Mucosa of rectum (tissue), 2 donors: ENCODE results near the gene NME8.

Experiments used
- H3K27ac ChIP-seq, 2 donors: one replicate each; pipeline ENCODE4 v1.7.0; 2013; ENCODE audit warnings: inconsistent platforms in 2 of 2, low read depth in 2 of 2, low read length in 2 of 2
- H3K27me3 ChIP-seq, 2 donors: one replicate each; pipeline ENCODE4 v1.7.0; 2013; ENCODE audit warnings: low read length in 2 of 2; ENCODE audit not compliant: control insufficient read depth in 2 of 2, insufficient read depth in 2 of 2
- H3K36me3 ChIP-seq, 2 donors: one replicate each; pipeline ENCODE4 v1.7.0; 2013; ENCODE audit warnings: low read length in 2 of 2; ENCODE audit not compliant: control insufficient read depth in 2 of 2, insufficient read depth in 2 of 2
- H3K4me1 ChIP-seq, 2 donors: one replicate each; pipeline ENCODE4 v1.7.0; 2013; ENCODE audit warnings: low read length in 2 of 2, mild to moderate bottlenecking in 1 of 2; ENCODE audit not compliant: control insufficient read depth in 2 of 2, insufficient read depth in 2 of 2
- H3K4me3 ChIP-seq, 2 donors: one replicate each; pipeline ENCODE4 v1.7.0; 2013; ENCODE audit warnings: low read length in 2 of 2
- H3K9ac ChIP-seq, 2 donors: one replicate each; pipeline ENCODE4 v1.7.0; 2013; ENCODE audit warnings: low read length in 2 of 2, low read depth in 1 of 2, mild to moderate bottlenecking in 1 of 2
- H3K9me3 ChIP-seq, 2 donors: one replicate each; pipeline ENCODE4 v1.7.0; 2013; ENCODE audit warnings: low read length in 2 of 2; ENCODE audit not compliant: control insufficient read depth in 2 of 2
- donor health status: healthy.
- donor health status: Normal muscosa, but diverticular disease.

The NME8 gene

DNA sequence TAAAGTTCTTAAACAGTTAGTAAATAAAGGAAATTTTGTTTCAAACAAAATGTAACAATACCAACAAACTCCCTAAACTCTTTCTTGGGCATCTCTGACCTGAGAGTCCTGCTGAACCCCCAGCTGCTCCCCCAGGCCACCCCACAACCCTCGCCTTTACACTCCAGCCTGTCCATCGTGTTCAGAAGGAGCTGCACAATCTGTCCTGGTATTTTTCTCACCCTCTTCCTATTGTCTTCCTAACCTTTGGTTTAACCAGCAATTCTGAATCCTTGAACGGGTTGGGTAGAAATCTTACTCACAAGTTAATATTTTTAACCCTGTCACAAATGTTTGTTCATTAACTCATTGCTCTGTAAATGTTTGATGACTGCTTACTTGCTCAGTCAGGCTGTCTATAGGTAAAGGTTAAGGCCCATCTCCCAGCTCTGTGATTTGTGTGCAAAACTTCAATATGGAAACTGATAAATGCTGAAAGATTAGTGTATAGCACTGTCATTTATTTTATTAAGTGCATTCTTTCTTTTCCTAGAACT lies 51.4 kb downstream of the NME8 start:
- Histone ChIP-seq H3K9ac (no peak overlapping the region), H3K27ac (no peak overlapping the region), H3K4me1 (no peaks in the 10 kb centered on the region), H3K36me3 (no peaks in the 10 kb centered on the region), H3K4me3 (no peak overlapping the region), H3K9me3 (no peaks in the 10 kb centered on the region), H3K27me3 (no peaks in the 10 kb centered on the region)

- H3K27me3 ChIP-seq: no peaks in the 10 kb centered on the region
- H3K36me3 ChIP-seq: no peaks in the 10 kb centered on the region
- no peak overlapping the region for H3K27ac ChIP-seq
- H3K9ac ChIP-seq: no peak overlapping the region
- no peaks in the 10 kb centered on the region for H3K4me1 ChIP-seq
- no peak overlapping the region for H3K4me3 ChIP-seq
- H3K9me3 ChIP-seq: no peaks in the 10 kb centered on the region
Measured at GRCh38 chr7:37901236-37901827, 52.9 kb downstream of the NME8 start.

DNA sequence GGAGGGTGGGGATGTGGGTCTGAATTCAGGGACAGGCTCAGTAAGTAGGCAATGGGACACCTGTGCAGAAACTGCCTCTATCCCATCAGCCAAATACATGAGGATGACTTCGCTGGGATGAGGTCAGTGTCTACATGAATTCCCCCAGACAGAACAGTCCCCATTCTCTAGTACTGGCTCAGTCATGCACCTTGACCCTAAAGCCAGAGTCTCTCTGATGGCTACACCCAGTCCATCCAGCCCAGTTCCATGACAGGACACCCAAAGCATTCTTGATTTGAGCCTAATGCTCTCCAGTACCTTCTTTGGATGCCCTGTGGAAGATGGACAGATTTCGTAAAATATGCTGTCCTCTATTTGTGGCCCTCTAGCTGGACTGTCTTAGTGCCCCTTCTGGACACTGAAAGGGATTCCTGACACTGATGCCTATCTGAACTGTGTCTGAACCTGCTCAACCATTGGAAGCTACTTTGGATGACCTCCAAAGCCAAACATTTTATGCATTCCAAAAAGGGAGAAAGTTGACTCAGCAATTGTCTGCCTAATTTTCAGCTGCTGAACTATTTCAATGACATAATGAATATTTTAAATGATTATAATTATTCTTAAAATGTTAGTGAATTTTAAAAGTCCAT lies 53.6 kb downstream of the NME8 start:
- H3K27ac ChIP-seq: no peak overlapping the region
- H3K4me1 ChIP-seq: no peaks in the 10 kb centered on the region
- no peaks in the 10 kb centered on the region for H3K27me3 ChIP-seq
- no peaks in the 10 kb centered on the region for H3K36me3 ChIP-seq
- H3K4me3 ChIP-seq: no peak overlapping the region
- H3K9me3 ChIP-seq: no peaks in the 10 kb centered on the region
- H3K9ac ChIP-seq: no peak overlapping the region

GRCh38 chr7:37908221-37908788 lies 59.9 kb downstream of the NME8 start:
- Histone ChIP-seq H3K36me3 (no peaks in the 10 kb centered on the region), H3K27ac (no peak overlapping the region), H3K9me3 (no peaks in the 10 kb centered on the region), H3K27me3 (no peaks in the 10 kb centered on the region), H3K4me3 (no peak overlapping the region), H3K9ac (no peak overlapping the region), H3K4me1 (no peaks in the 10 kb centered on the region)

DNA sequence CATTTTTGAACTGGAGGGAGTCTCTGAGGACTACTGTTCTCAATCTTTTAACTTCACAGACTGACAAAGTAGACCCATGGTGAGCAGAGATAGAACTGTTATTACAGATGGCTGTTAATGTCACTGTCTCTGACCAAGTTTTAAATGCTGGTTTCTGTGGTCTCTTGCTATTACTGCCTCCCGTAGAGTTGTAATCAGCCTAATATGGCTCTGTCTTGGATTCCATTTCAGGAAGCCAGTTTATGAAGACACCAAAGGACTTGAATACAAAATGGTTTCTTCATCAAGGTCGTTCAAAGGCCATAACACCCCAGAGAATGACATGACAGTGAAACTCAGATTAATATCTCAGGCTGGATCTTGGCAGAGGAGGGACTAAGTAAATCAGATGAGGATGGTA lies 64.4 kb downstream of the NME8 start:
- no peak overlapping the region for H3K4me3 ChIP-seq
- no peak overlapping the region for H3K27ac ChIP-seq
- H3K27me3 ChIP-seq: peaks cover 3 to 6% of the 10 kb centered on the region in 2 donors
- no peak overlapping the region for H3K9ac ChIP-seq
- H3K36me3 ChIP-seq: no peaks in the 10 kb centered on the region
- no peaks in the 10 kb centered on the region for H3K9me3 ChIP-seq
- H3K4me1 ChIP-seq: peaks cover 0 to 2% of the 10 kb centered on the region in 2 donors

GRCh38 chr7:37915438-37915837 lies 67.0 kb downstream of the NME8 start:
- no peaks in the 10 kb centered on the region for H3K9me3 ChIP-seq
- peaks cover 3 to 9% of the 10 kb centered on the region in 2 donors for H3K27me3 ChIP-seq
- H3K36me3 ChIP-seq: no peaks in the 10 kb centered on the region
- no peak overlapping the region for H3K9ac ChIP-seq
- H3K4me1 ChIP-seq: peaks cover 0 to 6% of the 10 kb centered on the region in 2 donors
- no peak overlapping the region for H3K27ac ChIP-seq
- H3K4me3 ChIP-seq: no peak overlapping the region

DNA sequence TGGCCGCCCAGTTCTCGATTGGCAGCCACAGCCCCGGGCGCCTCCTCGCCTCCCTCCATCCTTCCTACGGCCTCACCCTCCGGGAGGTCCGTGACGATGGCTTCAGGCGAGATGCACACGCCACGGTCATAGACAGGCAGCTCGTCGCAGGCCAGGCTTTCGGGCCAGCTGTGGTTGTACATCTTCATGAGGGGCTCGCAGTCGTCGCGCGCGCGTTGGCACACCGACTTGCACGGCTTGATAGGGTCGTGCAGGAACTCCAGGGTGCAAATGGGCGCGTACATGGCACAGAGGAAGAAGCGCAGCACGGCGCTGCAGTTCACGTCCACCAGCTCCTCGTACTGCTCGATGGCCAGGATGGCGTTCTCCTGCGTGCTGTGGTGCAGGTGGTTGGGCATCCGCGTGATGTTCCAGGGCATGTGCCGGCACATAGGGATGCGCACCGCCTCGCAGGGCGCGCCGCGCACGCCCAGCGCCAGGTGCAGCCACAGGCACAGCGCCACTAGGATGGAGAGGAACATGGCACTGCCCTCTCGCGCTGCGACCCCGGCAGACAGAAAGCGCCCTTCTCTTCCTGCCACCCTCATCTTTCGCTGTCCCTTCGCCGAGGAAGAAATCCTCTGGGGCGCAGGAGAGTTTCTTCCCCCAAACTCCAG lies 67.7 kb downstream of the NME8 start:
- H3K4me1 ChIP-seq: peaks cover 2 to 9% of the 10 kb centered on the region in 2 donors
- no peak overlapping the region for H3K27ac ChIP-seq
- H3K9ac ChIP-seq: peak overlapping the region in 1 of 2 donors; percentile 53
- H3K27me3 ChIP-seq: peaks cover 3 to 9% of the 10 kb centered on the region in 2 donors
- no peaks in the 10 kb centered on the region for H3K36me3 ChIP-seq
- peak overlapping the region; percentile 44 to 60 for H3K4me3 ChIP-seq
- H3K9me3 ChIP-seq: no peaks in the 10 kb centered on the region

DNA sequence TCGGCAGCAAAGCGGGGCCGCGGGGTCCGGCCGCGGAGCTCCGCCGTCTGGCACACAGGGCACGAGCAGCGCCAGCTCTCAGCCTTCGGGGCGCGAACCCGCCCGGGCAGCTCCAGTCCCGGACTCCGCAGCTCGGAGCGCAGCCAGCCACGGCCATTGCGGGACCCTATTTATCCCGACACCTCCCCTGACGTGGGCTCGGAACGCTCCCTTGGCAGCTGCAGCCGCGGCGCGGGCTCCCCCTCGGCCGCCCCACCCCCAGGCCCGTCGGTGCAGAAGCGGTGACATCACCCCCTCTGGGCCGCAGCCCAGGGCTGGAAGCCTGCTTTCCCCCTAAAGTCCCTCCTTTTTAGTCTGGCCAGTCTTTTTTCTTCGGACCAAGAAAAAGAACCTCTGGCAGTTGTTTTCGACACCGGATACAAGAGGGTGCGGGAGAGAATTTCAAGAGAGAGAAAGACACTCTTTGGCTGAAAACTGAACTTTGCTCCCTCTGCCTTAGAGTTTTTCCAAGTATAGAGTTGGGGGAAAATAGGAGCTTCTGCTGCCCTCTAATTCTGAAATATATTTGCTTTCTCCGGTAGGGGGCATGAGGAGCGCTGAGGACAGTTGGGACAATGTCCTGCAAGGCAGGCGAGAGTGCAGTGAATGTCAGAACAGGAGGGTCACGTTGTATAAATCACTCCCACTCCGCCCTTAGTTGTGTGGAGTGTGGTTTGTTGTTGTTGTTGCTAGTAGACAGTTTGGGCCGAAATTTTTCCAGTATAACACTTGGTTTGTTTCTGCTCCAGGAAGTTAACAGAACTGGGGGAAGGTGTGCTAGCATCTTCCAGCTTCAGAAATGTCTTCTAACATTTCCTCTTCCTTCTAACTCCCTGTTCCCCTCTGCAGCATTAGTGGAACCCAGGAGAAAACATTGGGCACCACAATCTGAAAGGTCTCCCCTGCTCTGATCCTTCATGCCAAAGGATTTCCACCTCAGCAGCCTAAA lies 68.6 kb downstream of the NME8 start, which contains the start of gene SFRP4:
TSS of gene SFRP4 (minus strand) at position 145 of the 988 bp plus-strand sequence. CDS start 280 bp downstream, outside the sequence.
- peaks cover 4 to 13% of the 10 kb centered on the region in 2 donors for H3K4me1 ChIP-seq
- H3K9me3 ChIP-seq: no peaks in the 10 kb centered on the region
- H3K27ac ChIP-seq: no peak within 1 kb of the TSS
- H3K27me3 ChIP-seq: peaks cover 3 to 9% of the 10 kb centered on the region in 2 donors
- H3K36me3 ChIP-seq: no peaks in the 10 kb centered on the region
- peak within 1 kb of the TSS; percentile 44 to 63 for H3K4me3 ChIP-seq
- H3K9ac ChIP-seq: peak within 1 kb of the TSS in 1 of 2 donors; percentile 53

DNA sequence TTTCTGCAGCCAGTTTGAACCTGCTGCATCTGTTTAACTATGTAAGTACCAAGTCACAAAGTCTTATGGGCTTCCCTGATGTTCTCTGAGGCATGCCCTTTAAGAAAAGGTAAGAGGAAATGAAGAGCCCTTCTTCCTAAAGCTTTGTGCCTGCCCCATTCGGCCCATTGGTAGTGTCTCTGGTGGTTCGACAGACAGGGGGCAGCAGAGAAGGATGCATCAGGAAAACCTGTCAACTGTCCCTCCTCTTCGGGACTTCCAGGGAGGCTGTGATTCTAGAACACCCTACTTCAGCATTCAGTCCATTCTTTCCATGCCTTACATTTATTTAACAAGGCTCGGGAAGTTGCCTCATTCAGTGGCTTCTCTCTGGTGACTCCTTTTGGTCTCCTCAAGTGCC lies 70.1 kb downstream of the NME8 start:
- peaks cover 4 to 13% of the 10 kb centered on the region in 2 donors for H3K4me1 ChIP-seq
- no peak overlapping the region for H3K27ac ChIP-seq
- no peak overlapping the region for H3K9ac ChIP-seq
- no peaks in the 10 kb centered on the region for H3K9me3 ChIP-seq
- H3K4me3 ChIP-seq: no peak overlapping the region
- peaks cover 3 to 9% of the 10 kb centered on the region in 2 donors for H3K27me3 ChIP-seq
- H3K36me3 ChIP-seq: no peaks in the 10 kb centered on the region
